GM13977 (cell line): Measurements from ENCODE around the gene STT3B.

Experiments
- DNase-seq: peaks from one replicate; pipeline ENCODE4 v3.0.0; 2012; ENCODE audit warnings: low spot score
- in situ Hi-C: fragments of 300-500 bp; cut with MboI; formaldehyde crosslinking; loops from one replicate; pipeline ENCODE4 v1.12.0; 2022; ENCODE audit warnings: low sequenced_read_pairs, low pct_unique_long_range_greater_than_20kb, mixed read lengths, inconsistent platforms; ENCODE audit not compliant: unreplicated experiment
- TF ChIP-seq, protein P1 (sequence below): IDR thresholded peaks from 2 replicates; pipeline ENCODE4 v1.5.1; 2012; ENCODE audit warnings: mild to moderate bottlenecking, control low read depth; ENCODE audit not compliant: insufficient read depth; ENCODE audit errors: extremely low read depth, missing control alignments

The STT3B gene

DNA sequence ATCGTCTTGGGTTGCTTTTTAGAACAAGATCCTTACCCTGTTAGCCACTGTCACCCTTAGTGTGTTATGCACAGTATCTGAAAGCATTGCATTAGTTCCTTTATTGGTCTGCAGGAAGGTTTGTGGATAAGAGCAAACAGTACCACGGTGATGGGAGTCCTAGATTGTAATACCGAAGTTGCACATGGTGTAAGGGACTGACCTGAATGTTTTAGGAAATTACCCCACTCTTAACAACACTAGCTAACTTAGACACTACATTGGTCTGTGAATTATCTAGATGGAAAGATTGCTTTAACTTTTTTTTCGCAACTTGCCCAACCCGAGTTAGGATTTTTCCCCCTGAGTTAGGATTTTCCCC lies 1.3 kb downstream of the STT3B start:
- TF ChIP-seq, protein P1, sequence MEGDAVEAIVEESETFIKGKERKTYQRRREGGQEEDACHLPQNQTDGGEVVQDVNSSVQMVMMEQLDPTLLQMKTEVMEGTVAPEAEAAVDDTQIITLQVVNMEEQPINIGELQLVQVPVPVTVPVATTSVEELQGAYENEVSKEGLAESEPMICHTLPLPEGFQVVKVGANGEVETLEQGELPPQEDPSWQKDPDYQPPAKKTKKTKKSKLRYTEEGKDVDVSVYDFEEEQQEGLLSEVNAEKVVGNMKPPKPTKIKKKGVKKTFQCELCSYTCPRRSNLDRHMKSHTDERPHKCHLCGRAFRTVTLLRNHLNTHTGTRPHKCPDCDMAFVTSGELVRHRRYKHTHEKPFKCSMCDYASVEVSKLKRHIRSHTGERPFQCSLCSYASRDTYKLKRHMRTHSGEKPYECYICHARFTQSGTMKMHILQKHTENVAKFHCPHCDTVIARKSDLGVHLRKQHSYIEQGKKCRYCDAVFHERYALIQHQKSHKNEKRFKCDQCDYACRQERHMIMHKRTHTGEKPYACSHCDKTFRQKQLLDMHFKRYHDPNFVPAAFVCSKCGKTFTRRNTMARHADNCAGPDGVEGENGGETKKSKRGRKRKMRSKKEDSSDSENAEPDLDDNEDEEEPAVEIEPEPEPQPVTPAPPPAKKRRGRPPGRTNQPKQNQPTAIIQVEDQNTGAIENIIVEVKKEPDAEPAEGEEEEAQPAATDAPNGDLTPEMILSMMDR = no peak
- no peak for DNase-seq
- in situ Hi-C loops = no loop called here

DNA sequence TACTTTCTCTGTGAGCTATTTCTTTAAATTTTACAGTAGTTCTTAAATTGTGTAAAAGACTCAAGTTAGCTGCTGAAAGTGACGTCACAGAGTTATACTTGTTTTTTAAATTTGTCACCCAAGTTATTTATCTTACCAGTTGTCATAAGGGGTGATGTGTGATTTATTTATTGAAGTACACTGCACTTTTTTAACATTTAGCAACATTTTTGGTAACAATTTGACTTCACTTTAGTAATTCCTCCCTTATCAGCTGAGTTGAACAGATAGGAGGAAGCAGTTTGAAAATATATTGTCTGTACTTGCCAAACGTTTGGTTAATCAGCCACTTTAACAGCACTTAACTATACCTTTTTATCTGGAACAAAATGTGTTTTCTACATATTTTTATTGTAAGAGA lies 3.8 kb downstream of the STT3B start:
- in situ Hi-C loops = no loop called here
- no peak for DNase-seq
- TF ChIP-seq, protein P1 = no peak

DNA sequence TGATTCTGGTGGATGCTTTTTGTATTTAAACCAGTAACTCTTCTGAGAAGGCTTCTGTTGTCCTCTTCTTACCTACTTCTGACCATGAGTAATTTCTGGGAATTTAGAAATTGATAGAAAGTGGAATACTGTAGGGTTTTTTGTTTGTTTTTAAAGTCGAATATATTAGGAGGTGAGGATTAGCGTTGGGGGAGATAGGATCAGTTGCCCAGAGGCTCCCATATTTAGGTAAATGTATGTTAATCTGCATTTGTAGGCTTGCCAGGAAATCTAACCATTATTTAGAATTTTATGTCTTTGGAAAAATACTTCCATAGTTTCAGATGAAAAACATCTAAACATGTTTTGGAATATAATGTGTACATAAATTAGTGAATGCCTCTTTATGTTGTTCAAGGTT lies 6.1 kb downstream of the STT3B start:
- TF ChIP-seq, protein P1 = no peak
- DNase-seq = no peak
- in situ Hi-C loops = no loop called here

DNA sequence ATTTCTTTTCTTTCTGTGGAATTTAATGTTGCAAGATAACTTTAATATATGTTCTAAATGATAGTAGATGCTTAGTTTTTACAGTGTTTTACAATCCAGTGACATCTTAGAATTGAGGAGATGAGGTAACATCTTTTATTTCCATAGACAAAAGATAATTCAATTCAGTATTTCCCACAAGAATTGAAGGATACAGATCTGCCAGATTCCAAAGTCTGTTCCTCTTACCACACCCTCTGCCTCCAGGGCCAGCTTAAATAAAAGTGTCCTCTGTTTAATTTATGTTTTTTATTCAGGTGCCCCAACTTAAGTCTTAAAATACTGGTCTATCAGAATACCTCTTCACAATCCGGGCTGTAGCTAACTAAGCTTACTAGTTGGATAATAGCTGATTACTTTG lies 6.5 kb downstream of the STT3B start:
- in situ Hi-C loops = no loop called here
- no peak for DNase-seq
- TF ChIP-seq, protein P1 = no peak

- in situ Hi-C loops = no loop called here
- TF ChIP-seq, protein P1 = no peak
- DNase-seq = no peak
Observed at GRCh38 chr3:31541089-31541488, 8.4 kb downstream of the STT3B start.

DNA sequence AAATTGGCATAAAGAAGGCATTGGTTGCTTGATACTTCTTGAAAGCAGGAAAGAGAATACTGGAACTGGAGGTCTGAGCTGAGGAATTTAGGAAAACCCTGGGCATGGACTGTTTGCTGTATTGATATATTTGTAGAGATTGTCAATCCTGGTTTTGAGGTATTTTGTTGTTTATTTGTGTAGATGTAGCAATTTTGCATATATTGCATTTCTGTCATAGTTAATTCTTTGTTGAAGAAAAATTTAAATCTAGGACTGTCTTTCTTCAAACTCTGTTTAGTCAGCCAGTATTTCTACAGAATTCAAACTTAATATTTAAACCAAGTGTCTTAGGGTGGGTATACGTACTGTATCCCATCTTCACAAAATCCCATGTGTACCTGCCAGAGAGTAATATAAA lies 9.5 kb downstream of the STT3B start:
- in situ Hi-C loops = no loop called here
- TF ChIP-seq, protein P1 = no peak
- no peak for DNase-seq

- DNase-seq = no peak
- in situ Hi-C loops = no loop called here
- TF ChIP-seq, protein P1 = no peak
Observed at GRCh38 chr3:31543375-31543774, 10.7 kb downstream of the STT3B start.
